ENCODE measurements around the gene TRIM22.

DNA sequence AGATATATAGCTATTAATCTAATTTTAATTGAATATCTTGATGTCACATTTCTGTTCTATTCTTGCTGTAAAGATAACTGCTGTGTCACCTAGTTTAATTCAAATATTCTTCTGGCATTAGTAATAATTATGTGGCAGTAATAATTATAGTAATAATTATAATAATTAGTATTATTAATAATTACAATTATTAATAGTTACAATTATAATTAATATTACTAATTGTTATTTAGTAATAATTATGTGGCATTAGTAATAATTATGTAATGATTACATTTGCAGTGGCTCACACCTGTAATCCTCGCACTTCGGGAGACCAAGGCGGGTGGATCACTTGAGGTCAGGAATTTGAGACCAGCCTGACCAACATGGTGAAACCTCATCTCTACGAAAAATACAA, 3.2 kb upstream of the TRIM22 start:
- TF ChIP-seq EZH2 (optimal IDR thresholded peaks at IDR 0.05; ENCODE audit: low read depth, low read length) (no peak), EZH2phosphoT487 (IDR thresholded peaks at IDR 0.05; ENCODE audit: low read length) (no peak)
- TF ChIP-seq, protein P1, sequence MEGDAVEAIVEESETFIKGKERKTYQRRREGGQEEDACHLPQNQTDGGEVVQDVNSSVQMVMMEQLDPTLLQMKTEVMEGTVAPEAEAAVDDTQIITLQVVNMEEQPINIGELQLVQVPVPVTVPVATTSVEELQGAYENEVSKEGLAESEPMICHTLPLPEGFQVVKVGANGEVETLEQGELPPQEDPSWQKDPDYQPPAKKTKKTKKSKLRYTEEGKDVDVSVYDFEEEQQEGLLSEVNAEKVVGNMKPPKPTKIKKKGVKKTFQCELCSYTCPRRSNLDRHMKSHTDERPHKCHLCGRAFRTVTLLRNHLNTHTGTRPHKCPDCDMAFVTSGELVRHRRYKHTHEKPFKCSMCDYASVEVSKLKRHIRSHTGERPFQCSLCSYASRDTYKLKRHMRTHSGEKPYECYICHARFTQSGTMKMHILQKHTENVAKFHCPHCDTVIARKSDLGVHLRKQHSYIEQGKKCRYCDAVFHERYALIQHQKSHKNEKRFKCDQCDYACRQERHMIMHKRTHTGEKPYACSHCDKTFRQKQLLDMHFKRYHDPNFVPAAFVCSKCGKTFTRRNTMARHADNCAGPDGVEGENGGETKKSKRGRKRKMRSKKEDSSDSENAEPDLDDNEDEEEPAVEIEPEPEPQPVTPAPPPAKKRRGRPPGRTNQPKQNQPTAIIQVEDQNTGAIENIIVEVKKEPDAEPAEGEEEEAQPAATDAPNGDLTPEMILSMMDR (IDR thresholded peaks at IDR 0.05; ENCODE audit: low read length): no peak
